H1 (cell line): ENCODE measurements around the gene CALY. TPM values are rescaled to one million over a fixed set of nuclear protein-coding genes. Genes with fewer than 3 reads are reported as not detected.

Experiments
- CTCF ChIA-PET: fragments of 300-600 bp; sonication (Branson Sonifier 250); formaldehyde crosslinking; loops from one replicate; lab custom pipeline; 2021; ENCODE audit not compliant: partially characterized antibody; lab: Charles Lee
- POLR2A ChIA-PET: fragments of 300-600 bp; sonication (Branson Sonifier 250); formaldehyde crosslinking; loops from one replicate; lab custom pipeline; 2021; ENCODE audit warnings: inconsistent platforms; ENCODE audit not compliant: partially characterized antibody; lab: Charles Lee
- DNase-seq, 2 experiments: peaks; one replicate each; pipeline versions ENCODE4 v3.0.0 to v3.0.0-alpha.2; 2010 to 2022; ENCODE audit warnings: low spot score in 2 of 2, low read depth in 1 of 2, mixed read lengths in 1 of 2
- FAIRE-seq: peaks from 2 replicates; lab custom pipeline; 2011; peaks lifted over from hg19 to GRCh38; lab: Jason Lieb, UNC
- H2AFZ ChIP-seq: 2 replicates; pipeline ENCODE4 v1.8.1; 2012; ENCODE audit warnings: low read length, inconsistent platforms
- H2AK5ac ChIP-seq: 2 replicates; pipeline ENCODE4 v1.6.1; 2013; ENCODE audit warnings: low read depth, low read length
- H2BK120ac ChIP-seq: replicated peaks from 2 replicates; pipeline ENCODE3; 2013; ENCODE audit warnings: low read depth, low read length, inconsistent platforms
- H2BK12ac ChIP-seq: 2 replicates; pipeline ENCODE4 v1.6.1; 2013; ENCODE audit warnings: low read depth, low read length
- H2BK15ac ChIP-seq: 2 replicates; pipeline ENCODE4 v1.6.1; 2013; ENCODE audit warnings: low read length
- H2BK20ac ChIP-seq: 2 replicates; pipeline ENCODE4 v1.6.1; 2013; ENCODE audit warnings: low read length
- H2BK5ac ChIP-seq: 2 replicates; pipeline ENCODE4 v1.6.1; 2013; ENCODE audit warnings: low read depth, low read length
- H3K14ac ChIP-seq: 2 replicates; pipeline ENCODE4 v1.6.1; 2013; ENCODE audit warnings: inconsistent platforms; ENCODE audit not compliant: insufficient read length
- H3K18ac ChIP-seq: 2 replicates; pipeline ENCODE4 v1.6.1; 2013; ENCODE audit warnings: low read length; ENCODE audit errors: extremely low read depth
- H3K23ac ChIP-seq: 2 replicates; pipeline ENCODE4 v1.6.1; 2013; ENCODE audit warnings: inconsistent platforms; ENCODE audit not compliant: insufficient read length
- H3K23me2 ChIP-seq: 2 replicates; pipeline ENCODE4 v1.6.1; 2013; ENCODE audit warnings: low read depth, low read length
- H3K27ac ChIP-seq: 2 replicates; pipeline ENCODE4 v1.6.1; 2011; ENCODE audit warnings: low read depth, low read length, inconsistent platforms
- H3K27me3 ChIP-seq, 4 experiments: replicated peaks in 1 of 4; 1 replicate in 1 of 4; 2 replicates in 3 of 4; pipeline versions ENCODE4 v1.6.1 to v1.8.1; 2011 to 2013; ENCODE audit warnings: low read length in 3 of 4, mild to moderate bottlenecking in 3 of 4, inconsistent platforms in 2 of 4, mixed read lengths in 2 of 4, moderate library complexity in 1 of 4; ENCODE audit not compliant: control insufficient read depth in 3 of 4, insufficient read depth in 3 of 4; ENCODE audit errors: extremely low read depth in 1 of 4
- H3K36me3 ChIP-seq, 4 experiments: 2 replicates each; pipeline versions ENCODE4 v1.6.1 to v1.8.1; 2011 to 2013; ENCODE audit warnings: mild to moderate bottlenecking in 4 of 4, low read length in 3 of 4, moderate library complexity in 2 of 4, control low read depth in 1 of 4, inconsistent platforms in 1 of 4; ENCODE audit not compliant: insufficient read depth in 4 of 4, control insufficient read depth in 2 of 4
- H3K4ac ChIP-seq: replicated peaks from 2 replicates; pipeline ENCODE3; 2013; ENCODE audit warnings: low read length, low read depth, mixed read lengths, inconsistent platforms; ENCODE audit not compliant: insufficient read length
- H3K4me1 ChIP-seq, 4 experiments: replicated peaks in 1 of 4; 1 replicate in 1 of 4; 2 replicates in 3 of 4; pipeline versions ENCODE4 v1.6.1 to v1.8.1; 2011 to 2013; ENCODE audit warnings: low read length in 3 of 4, inconsistent platforms in 2 of 4, mixed read lengths in 1 of 4; ENCODE audit not compliant: insufficient read depth in 4 of 4, control insufficient read depth in 3 of 4
- H3K4me2 ChIP-seq, 2 experiments: 2 replicates each; pipeline versions ENCODE4 v1.6.1 to v1.8.1; 2011 to 2013; ENCODE audit warnings: low read depth in 2 of 2, low read length in 2 of 2, control low read depth in 1 of 2, inconsistent platforms in 1 of 2, mild to moderate bottlenecking in 1 of 2; ENCODE audit not compliant: insufficient read depth in 1 of 2
- H3K4me3 ChIP-seq, 4 experiments: fragments of 200-600, 300-600 bp in 1 of 4; sonication (generic), shearing (Covaris generic), sonication (Bioruptor Twin) in 1 of 4; 2 replicates each; pipeline versions ENCODE4 v1.5.1 to v1.8.1; 2011 to 2016; ENCODE audit warnings: low read length in 4 of 4, low read depth in 3 of 4, control low read depth in 2 of 4, inconsistent platforms in 2 of 4, mild to moderate bottlenecking in 2 of 4, mixed read lengths in 1 of 4, moderate library complexity in 1 of 4; ENCODE audit not compliant: insufficient read depth in 2 of 4; ENCODE audit errors: extremely low read depth in 1 of 4
- H3K56ac ChIP-seq: replicated peaks from 2 replicates; pipeline ENCODE3; 2013; ENCODE audit warnings: low read depth, mild to moderate bottlenecking, mixed read lengths, low read length, inconsistent platforms; ENCODE audit not compliant: insufficient read length
- H3K79me1 ChIP-seq: 2 replicates; pipeline ENCODE4 v1.6.1; 2013; ENCODE audit warnings: low read depth, low read length, control low read depth
- H3K79me2 ChIP-seq, 2 experiments: 2 replicates each; pipeline versions ENCODE4 v1.6.1 to v1.8.1; 2012 to 2013; ENCODE audit warnings: low read length in 2 of 2, mild to moderate bottlenecking in 2 of 2, inconsistent platforms in 1 of 2; ENCODE audit not compliant: insufficient read depth in 2 of 2, control insufficient read depth in 1 of 2
- H3K9ac ChIP-seq, 4 experiments: replicated peaks in 1 of 4; 1 replicate in 1 of 4; 2 replicates in 3 of 4; pipeline versions ENCODE4 v1.6.1 to v1.8.1; 2011 to 2013; ENCODE audit warnings: low read depth in 3 of 4, low read length in 3 of 4, control low read depth in 2 of 4, mild to moderate bottlenecking in 2 of 4, moderate library complexity in 2 of 4, inconsistent platforms in 1 of 4; ENCODE audit errors: extremely low read depth in 1 of 4
- H3K9me3 ChIP-seq, 2 experiments: 2 replicates each; pipeline versions ENCODE4 v1.6.1 to v1.8.1; 2012 to 2013; ENCODE audit warnings: mild to moderate bottlenecking in 2 of 2, moderate library complexity in 2 of 2, control low read depth in 1 of 2, inconsistent platforms in 1 of 2, low read depth in 1 of 2, low read length in 1 of 2, mixed read lengths in 1 of 2; ENCODE audit not compliant: insufficient read depth in 2 of 2
- H4K20me1 ChIP-seq, 2 experiments: replicated peaks in 1 of 2; 2 replicates each; pipeline versions ENCODE3 to v1.8.1; 2011 to 2013; ENCODE audit warnings: inconsistent platforms in 2 of 2, low read length in 2 of 2, mild to moderate bottlenecking in 1 of 2; ENCODE audit not compliant: insufficient read depth in 2 of 2, control insufficient read depth in 1 of 2
- H4K5ac ChIP-seq: 2 replicates; pipeline ENCODE4 v1.6.1; 2013; ENCODE audit warnings: low read length, low read depth, mixed read lengths, inconsistent platforms; ENCODE audit not compliant: insufficient read length
- H4K8ac ChIP-seq: 2 replicates; pipeline ENCODE4 v1.8.0; 2013; ENCODE audit warnings: mild to moderate bottlenecking, moderate library complexity, low read length, inconsistent platforms; ENCODE audit not compliant: insufficient read depth; ENCODE audit errors: extremely low read depth
- H4K91ac ChIP-seq: replicated peaks from 2 replicates; pipeline ENCODE3; 2013; ENCODE audit warnings: low read length, mixed read lengths, inconsistent platforms; ENCODE audit not compliant: insufficient read length
- CHD1 ChIP-seq: IDR thresholded peaks from 2 replicates; pipeline ENCODE4 v1.6.1; 2012; ENCODE audit warnings: low read depth, low read length, improper control_type of control experiment
- EZH2 ChIP-seq: fragments of 200-600 bp; sonication (generic); IDR thresholded peaks from 2 replicates; pipeline ENCODE4 v1.7.1; 2012; ENCODE audit warnings: low read depth, mild to moderate bottlenecking, moderate library complexity, low read length, inconsistent platforms; ENCODE audit not compliant: severe bottlenecking
- GABPA ChIP-seq: IDR thresholded peaks from 2 replicates; pipeline ENCODE4 v1.6.1; 2011; ENCODE audit warnings: mild to moderate bottlenecking, low read length, moderate library complexity, borderline replicate concordance; ENCODE audit not compliant: insufficient read depth
- JUND ChIP-seq: IDR thresholded peaks from 2 replicates; pipeline ENCODE4 v1.6.1; 2011; ENCODE audit warnings: mild to moderate bottlenecking, improper control_type of control experiment, low read length
- KDM5A ChIP-seq: fragments of 200-600 bp; IDR thresholded peaks from 2 replicates; pipeline ENCODE4 v1.7.1; 2012; ENCODE audit warnings: mild to moderate bottlenecking, low read length, inconsistent platforms, mixed read lengths
- RBBP5 ChIP-seq: IDR thresholded peaks from 2 replicates; pipeline ENCODE4 v1.7.1; 2012; ENCODE audit warnings: low read depth, mild to moderate bottlenecking, inconsistent platforms, low read length, moderate library complexity, borderline replicate concordance
- RFX5 ChIP-seq: IDR thresholded peaks from 2 replicates; pipeline ENCODE4 v1.6.1; 2011; ENCODE audit warnings: low read depth, low read length, improper control_type of control experiment, borderline replicate concordance
- RNF2 ChIP-seq: fragments of 200-900, 300-1000 bp; sonication (generic); IDR thresholded peaks from 2 replicates; pipeline ENCODE4 v1.7.1; 2016; ENCODE audit warnings: borderline replicate concordance, low read depth, mild to moderate bottlenecking, antibody characterized with exemption, low read length; ENCODE audit not compliant: poor library complexity, severe bottlenecking; ENCODE audit errors: missing control alignments
- SP1 ChIP-seq: IDR thresholded peaks from 2 replicates; pipeline ENCODE4 v1.6.1; 2011; ENCODE audit warnings: low read depth, low read length
- TAF7 ChIP-seq: optimal IDR thresholded peaks from 2 replicates; pipeline ENCODE3; 2011; ENCODE audit warnings: low read depth, mild to moderate bottlenecking, inconsistent platforms, low read length, moderate library complexity, borderline replicate concordance
- YY1 ChIP-seq: IDR thresholded peaks from 2 replicates; pipeline ENCODE4 v1.6.1; 2011; ENCODE audit warnings: low read depth, mild to moderate bottlenecking, low read length
- WGBS, 2 experiments: shearing (Covaris generic) in 1 of 2; methylation state at CpG; one replicate each; pipeline versions ENCODE4 v1.1.6 to v1.1.7; 2013 to 2015; ENCODE audit warnings: low lambda C conversion rate in 2 of 2, mixed read lengths in 2 of 2, inconsistent platforms in 1 of 2, low coverage in 1 of 2, missing lambda C conversion rate in 1 of 2; ENCODE audit not compliant: insufficient replicate concordance in 2 of 2, insufficient coverage in 1 of 2, insufficient read length in 1 of 2; ENCODE audit errors: extremely low coverage in 1 of 2, missing lambda C conversion rate in 1 of 2; 5-methylcytosine and 5-hydroxymethylcytosine counted together
- polyA plus RNA-seq, 7 experiments: library from polyadenylated mRNA; depleted of rRNA in 3 of 7; stranded (reverse) in 5 of 7; unstranded in 2 of 7; fragments of >200 nt in 5 of 7; fragments of 200-250 nt in 2 of 7; gene quantifications; 1 replicate in 5 of 7; 2 replicates in 1 of 7; 4 replicates in 1 of 7; pipeline versions ENCODE4 v1.2.1 to v1.2.3, GENCODE V29; 2011 to 2013; ENCODE audit warnings: missing spikeins in 2 of 7, mixed read lengths in 2 of 7
- total RNA-seq: library from RNA; stranded (reverse); fragmentation: NEBNext Ultra II Directional; extraction: Animal tissue kit (Norgen Biotek cat#: 25700); gene quantifications from 2 replicates; pipeline ENCODE4 v1.2.1, GENCODE V29; 2021
- TF ChIP-seq, protein P1 (sequence below): IDR thresholded peaks from 2 replicates; pipeline ENCODE4 v1.6.1; 2012; ENCODE audit warnings: inconsistent platforms

The CALY gene
- total and polyA plus RNA-seq, 2 of the 8 experiments (the other 6 are each of a cell fraction or from before 2014, with no cell fraction given), result 1.3 to 1.5 TPM

DNA sequence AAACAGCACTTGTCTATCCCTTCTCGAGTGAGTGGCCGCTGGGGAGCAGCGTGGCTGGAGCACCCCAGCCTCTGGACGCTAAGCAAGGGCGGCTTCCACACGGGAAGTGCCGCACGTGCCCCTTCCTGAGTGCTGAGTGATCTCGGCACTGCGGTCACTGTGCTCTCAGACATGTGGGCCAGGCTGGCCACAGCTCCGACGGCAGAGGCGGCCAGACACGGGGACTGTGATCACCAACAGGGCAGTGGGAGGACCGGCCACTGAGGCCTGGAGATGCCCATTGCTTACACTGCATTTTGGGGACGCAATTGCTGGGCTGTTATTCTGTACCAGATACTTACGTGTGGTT, 29.4 kb upstream of the CALY start:
- H3K4me3 ChIP-seq, result no peak overlapping the region
- no peak overlapping the region for H2BK120ac ChIP-seq
- no peak overlapping the region for H3K56ac ChIP-seq
- ChIA-PET POLR2A (interaction anchor here (1.1 kb wide), 1 partner anchor 34 kb away, joined by 3 read pairs; no protein-coding TSS in a partner anchor), CTCF (no interaction called here)
- no peak overlapping the region for H4K5ac ChIP-seq
- H3K9me3 ChIP-seq, result no peaks in the 10 kb centered on the region
- H3K79me1 ChIP-seq, result no peaks in the 10 kb centered on the region
- H3K27me3 ChIP-seq, result no peaks in the 10 kb centered on the region; a peak in 1 of 7 replicates
- no peak overlapping the region for H3K23ac ChIP-seq
- no peaks in the 10 kb centered on the region for H3K4me1 ChIP-seq
- no peaks in the 10 kb centered on the region for H3K79me2 ChIP-seq
- no peaks in the 10 kb centered on the region for H3K23me2 ChIP-seq
- peaks cover 25 to 62% (median 53%) of the 10 kb centered on the region in 4 experiments for H3K36me3 ChIP-seq
- no peak overlapping the region for H2AFZ ChIP-seq
- no peak for FAIRE-seq
- WGBS, 2 experiments, result 87% methylated on average over 16 of the region's 17 CpGs; no CpG with 5 or more reads in 1 of the 2 experiments
- no peak overlapping the region for H3K9ac ChIP-seq
- no peak overlapping the region for H2AK5ac ChIP-seq
- H4K20me1 ChIP-seq, result peaks cover 7 to 10% of the 10 kb centered on the region in 2 experiments
- no peak overlapping the region for H2BK5ac ChIP-seq
- no peak overlapping the region for H4K91ac ChIP-seq
- no peak overlapping the region for H3K27ac ChIP-seq
- no peak overlapping the region for H2BK20ac ChIP-seq
- no peak overlapping the region for H3K4me2 ChIP-seq
- H3K18ac ChIP-seq, result no peak overlapping the region
- H3K14ac ChIP-seq, result no peak overlapping the region
- H2BK12ac ChIP-seq, result no peak overlapping the region
- H4K8ac ChIP-seq, result no peak overlapping the region
- DNase-seq, result no peak
- no peak overlapping the region for H3K4ac ChIP-seq
- no peak overlapping the region for H2BK15ac ChIP-seq
- TF ChIP-seq YY1, result no peak
- TF ChIP-seq RFX5, result no peak
- TF ChIP-seq EZH2, result no peak
- TF ChIP-seq CHD1, result no peak
- TF ChIP-seq SP1, result no peak
- TF ChIP-seq, protein P1, sequence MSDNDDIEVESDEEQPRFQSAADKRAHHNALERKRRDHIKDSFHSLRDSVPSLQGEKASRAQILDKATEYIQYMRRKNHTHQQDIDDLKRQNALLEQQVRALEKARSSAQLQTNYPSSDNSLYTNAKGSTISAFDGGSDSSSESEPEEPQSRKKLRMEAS, result no peak
- no peak for TF ChIP-seq JUND
- no peak for TF ChIP-seq GABPA
- no peak for TF ChIP-seq RBBP5
- no peak for TF ChIP-seq KDM5A
- TF ChIP-seq RNF2, result no peak
- TF ChIP-seq TAF7, result no peak
